GM19239 (cell line): ENCODE data around the gene IL17REL.

ENCODE experiments used
- DNase-seq: peaks from one replicate; pipeline ENCODE4 v3.0.0; 2011; ENCODE audit warnings: low spot score; ENCODE audit not compliant: insufficient read length
- FAIRE-seq: peaks from 2 replicates; lab custom pipeline; 2011; peaks lifted over from hg19 to GRCh38; lab: Jason Lieb, UNC

Gene IL17REL

GRCh38 chr22:50012211-50013181 lies at the start of gene IL17REL:
Gene IL17REL (minus strand): TSS chr22:50012765. CDS start chr22:50012646, 119 bp downstream.
- no peak for FAIRE-seq

GRCh38 chr22:50061824-50062355 lies 49.3 kb upstream of the IL17REL start:
- no peak for DNase-seq
- no peak for FAIRE-seq

More at GRCh38 chr22:50012211-50013181, at the start of gene IL17REL:
- no peak for DNase-seq

GRCh38 chr22:50061141-50061823 lies 48.7 kb upstream of the IL17REL start:
- FAIRE-seq: no peak
- DNase-seq: no peak

- FAIRE-seq: no peak
These were observed 48.0 kb upstream of the IL17REL start for GRCh38 chr22:50060441-50061140.

GRCh38 chr22:50059881-50060262 lies 47.3 kb upstream of the IL17REL start:
- FAIRE-seq (no peak), DNase-seq (no peak)

More at GRCh38 chr22:50060441-50061140, 48.0 kb upstream of the IL17REL start:
- DNase-seq: no peak

DNA sequence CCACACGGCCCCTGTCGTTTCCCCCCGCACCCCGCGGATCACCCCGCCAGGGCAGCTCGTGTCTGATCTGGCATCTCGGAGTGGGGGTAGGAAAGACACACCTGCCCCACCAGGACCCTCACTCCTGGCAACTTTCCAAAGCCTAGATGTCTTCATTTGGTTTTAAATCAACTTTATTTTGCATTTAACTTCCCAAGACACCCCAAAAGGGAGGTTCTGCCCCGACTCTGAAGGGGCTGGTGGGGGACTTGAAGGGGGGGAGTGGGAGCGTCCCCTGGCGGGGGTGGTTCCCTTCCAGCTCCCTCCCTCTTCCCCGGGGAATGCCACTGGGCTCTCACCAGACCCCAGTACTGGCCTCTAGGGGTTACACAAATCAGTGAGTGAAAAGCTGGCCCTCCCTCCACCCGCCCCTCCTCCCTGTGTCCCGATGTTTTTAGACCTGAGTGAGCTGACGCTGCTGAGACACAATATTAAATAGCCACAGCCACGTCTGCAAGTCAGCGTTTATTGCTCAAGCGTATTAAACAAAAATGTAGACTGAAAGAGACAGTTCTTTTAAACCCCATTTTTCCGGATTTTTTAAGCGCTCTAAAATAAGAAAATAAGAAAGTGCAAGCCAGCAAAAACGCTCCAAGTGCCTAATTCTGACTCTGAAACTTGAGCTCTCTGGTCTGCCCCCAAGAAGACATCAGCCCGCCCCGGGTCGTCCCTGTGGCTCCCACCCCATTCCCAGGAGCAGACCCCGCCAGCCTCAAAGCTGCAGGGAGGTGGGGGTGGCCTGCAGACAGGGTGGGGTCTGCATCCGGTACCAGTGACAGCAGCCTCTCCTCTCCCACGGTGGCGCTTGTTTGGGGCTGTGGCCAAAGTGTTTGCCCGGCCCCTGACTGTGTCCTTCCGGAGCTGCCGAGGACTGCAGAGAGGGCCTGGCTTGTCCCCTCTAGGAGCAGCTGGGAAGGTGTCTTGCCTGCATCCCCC lies 46.6 kb upstream of the IL17REL start:
- FAIRE-seq (no peak), DNase-seq (no peak)

DNA sequence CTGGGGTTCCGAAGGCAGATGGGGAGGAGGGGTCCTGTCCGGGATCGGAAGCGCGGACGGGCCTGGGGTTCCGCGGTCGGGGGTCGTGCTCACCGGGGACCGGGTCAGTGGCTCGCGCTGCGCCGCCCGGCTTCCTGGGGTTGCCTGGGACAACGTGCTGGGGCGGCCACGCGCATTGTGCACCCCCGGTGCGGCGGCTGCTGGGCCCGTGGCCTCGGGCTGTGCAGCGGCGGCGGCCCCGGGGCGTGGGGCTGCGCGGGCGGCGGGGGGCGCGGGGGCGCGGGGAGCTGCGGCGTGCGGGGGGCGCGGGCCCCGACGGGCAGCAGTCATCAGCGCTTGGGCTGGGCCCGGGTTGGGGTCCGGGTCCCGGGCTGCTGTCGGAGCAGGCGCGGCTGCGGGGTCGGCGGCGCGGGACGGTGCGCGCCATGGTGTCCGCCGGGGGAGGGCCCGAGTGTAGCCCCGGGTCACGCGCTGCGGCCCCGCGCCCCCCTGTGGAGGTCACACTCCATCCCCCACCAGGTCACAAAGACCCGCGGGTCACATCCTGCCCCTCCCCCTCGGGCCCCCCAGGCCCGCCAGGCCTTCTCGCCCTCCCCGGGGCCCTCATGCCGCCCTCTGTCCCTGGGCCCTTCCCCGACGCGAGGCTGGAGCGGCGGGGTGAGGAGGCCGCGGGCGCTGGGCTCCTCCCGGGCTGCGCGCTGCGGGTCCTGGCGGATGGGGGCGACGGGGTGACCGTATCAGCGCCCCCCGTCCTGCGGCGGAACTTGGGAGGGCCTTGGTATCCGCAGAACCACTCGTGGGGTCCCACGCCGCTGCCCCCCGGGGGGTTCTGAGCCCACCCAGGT lies 45.7 kb upstream of the IL17REL start, which contains the start of gene TTLL8:
TSS of gene TTLL8 (minus strand) at position 238 of the 845 bp plus-strand sequence.
- no peak for DNase-seq
- FAIRE-seq: no peak

DNA sequence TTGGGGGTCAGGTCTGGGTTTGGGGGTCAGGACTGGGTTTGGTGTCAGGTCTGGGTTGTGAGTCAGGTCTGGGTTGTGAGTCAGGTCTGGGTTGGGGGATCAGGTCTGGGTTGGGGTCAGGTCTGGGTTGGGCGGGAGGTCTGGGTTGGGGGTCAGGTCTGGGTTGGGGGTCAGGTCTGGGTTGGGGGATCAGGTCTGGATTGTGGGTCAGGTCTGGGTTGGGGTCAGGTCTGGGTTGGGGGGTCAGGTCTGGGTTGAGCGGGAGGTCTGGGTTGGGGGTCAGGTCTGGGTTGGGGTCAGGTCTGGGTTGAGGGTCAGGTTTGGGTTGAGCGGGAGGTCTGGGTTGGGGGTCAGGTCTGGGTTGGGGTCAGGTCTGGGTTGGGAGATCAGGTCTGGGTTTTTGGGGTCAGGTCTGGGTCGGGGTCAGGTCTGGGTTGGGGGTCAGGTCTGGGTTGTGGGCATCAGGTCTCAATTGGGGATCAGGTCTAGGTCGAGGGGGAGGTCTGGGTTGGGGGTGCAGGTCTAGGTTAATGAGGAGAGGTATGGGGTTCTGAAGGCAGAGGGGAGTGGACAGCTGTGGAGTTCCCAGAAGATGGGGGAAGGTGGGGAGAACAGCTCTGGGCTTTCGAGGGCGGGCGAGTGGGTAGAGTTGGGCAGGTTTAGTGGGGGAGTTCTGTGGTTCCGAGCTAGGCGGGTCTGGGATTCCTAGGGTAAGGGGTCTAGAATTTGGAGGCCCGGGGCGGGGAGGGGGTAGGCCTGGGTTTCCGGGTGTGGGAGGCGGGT lies 44.9 kb upstream of the IL17REL start:
- no peak for FAIRE-seq
- DNase-seq: no peak

- no peak for FAIRE-seq
- no peak for DNase-seq
These were observed 43.8 kb upstream of the IL17REL start for GRCh38 chr22:50056214-50056972.

- DNase-seq (no peak), FAIRE-seq (no peak)
These were observed 41.3 kb upstream of the IL17REL start for GRCh38 chr22:50053861-50054260.

GRCh38 chr22:50051930-50052329 lies 39.4 kb upstream of the IL17REL start:
- no peak for DNase-seq
- no peak for FAIRE-seq

GRCh38 chr22:50049299-50050195 lies 37.0 kb upstream of the IL17REL start:
- no peak for FAIRE-seq
- DNase-seq: no peak

GRCh38 chr22:50048836-50049235 lies 36.3 kb upstream of the IL17REL start:
- DNase-seq (no peak), FAIRE-seq (no peak)

DNA sequence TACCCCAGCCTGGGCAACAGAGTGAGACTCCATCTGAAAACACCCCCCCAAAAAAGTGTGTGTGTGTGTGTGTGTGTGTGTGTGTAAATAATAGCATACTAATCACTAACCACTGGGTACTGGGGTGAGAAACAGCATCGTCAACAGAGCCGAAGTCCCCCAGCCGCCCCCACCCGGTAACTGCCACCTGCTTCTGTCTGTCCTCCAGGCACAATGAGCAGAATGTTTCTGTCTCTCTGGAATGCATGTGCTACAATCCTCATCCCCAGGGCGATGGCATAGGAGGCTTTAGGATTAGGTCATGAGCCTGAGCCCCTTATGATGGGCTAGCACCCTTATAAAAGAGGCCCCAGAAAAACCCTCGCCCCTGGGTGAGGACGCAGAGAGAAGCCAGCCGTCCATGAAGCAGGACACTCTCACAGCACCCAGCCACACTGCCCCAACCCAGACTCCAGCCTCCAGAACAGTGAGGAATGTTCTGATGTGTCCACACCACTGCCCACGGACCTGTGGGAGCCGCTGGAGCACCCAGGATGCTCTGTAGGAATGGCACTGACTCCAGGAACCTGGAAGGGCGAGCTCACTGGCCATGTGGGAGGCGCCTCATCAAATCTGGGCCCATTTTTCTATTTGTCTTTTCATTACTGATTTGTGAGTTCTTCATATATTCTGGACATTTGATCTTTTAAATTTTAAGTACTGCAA lies 35.6 kb upstream of the IL17REL start:
- no peak for DNase-seq
- no peak for FAIRE-seq

- DNase-seq (no peak), FAIRE-seq (no peak)
These were observed 34.8 kb upstream of the IL17REL start for GRCh38 chr22:50047346-50047745.
